Right lobe of liver (tissue), 4 donors: ENCODE measurements around the gene WNK2.

Experiments
- POLR2A ChIP-seq: fragments of 450-650 bp; IDR thresholded peaks from one replicate; pipeline ENCODE4 v1.6.1; 2017; ENCODE audit warnings: antibody characterized with exemption, mild to moderate bottlenecking
- TF ChIP-seq, protein P1 (sequence below), 4 donors: fragments of 200-600 bp in 3 of 4; fragments of 450-650 bp in 1 of 4; IDR thresholded peaks; one replicate each; pipeline versions ENCODE4 v1.5.1 to v1.8.0; 2016 to 2022; ENCODE audit warnings: antibody characterized with exemption in 4 of 4, mild to moderate bottlenecking in 2 of 4
- donor health status: DM: no; HTN: no; CAD: no.
- donor health status: DM: no; HTN: no; CAD: no.
- donor health status: DM: no; HTN: yes; CAD: no.

- TF ChIP-seq, protein P1, sequence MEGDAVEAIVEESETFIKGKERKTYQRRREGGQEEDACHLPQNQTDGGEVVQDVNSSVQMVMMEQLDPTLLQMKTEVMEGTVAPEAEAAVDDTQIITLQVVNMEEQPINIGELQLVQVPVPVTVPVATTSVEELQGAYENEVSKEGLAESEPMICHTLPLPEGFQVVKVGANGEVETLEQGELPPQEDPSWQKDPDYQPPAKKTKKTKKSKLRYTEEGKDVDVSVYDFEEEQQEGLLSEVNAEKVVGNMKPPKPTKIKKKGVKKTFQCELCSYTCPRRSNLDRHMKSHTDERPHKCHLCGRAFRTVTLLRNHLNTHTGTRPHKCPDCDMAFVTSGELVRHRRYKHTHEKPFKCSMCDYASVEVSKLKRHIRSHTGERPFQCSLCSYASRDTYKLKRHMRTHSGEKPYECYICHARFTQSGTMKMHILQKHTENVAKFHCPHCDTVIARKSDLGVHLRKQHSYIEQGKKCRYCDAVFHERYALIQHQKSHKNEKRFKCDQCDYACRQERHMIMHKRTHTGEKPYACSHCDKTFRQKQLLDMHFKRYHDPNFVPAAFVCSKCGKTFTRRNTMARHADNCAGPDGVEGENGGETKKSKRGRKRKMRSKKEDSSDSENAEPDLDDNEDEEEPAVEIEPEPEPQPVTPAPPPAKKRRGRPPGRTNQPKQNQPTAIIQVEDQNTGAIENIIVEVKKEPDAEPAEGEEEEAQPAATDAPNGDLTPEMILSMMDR (IDR thresholded peaks at IDR 0.05): no peak
- TF ChIP-seq POLR2A: no peak
Observed at GRCh38 chr9:93139365-93140182, 44.4 kb upstream of the WNK2 start.
